NCI-H446 (cell line): Measurements from ENCODE around the gene TENT4A.

ENCODE experiments used
- DNase-seq, 2 experiments: peaks; one replicate each; lab custom pipeline; 2025; lab: John Stamatoyannopoulos, UW

The TENT4A gene

DNA sequence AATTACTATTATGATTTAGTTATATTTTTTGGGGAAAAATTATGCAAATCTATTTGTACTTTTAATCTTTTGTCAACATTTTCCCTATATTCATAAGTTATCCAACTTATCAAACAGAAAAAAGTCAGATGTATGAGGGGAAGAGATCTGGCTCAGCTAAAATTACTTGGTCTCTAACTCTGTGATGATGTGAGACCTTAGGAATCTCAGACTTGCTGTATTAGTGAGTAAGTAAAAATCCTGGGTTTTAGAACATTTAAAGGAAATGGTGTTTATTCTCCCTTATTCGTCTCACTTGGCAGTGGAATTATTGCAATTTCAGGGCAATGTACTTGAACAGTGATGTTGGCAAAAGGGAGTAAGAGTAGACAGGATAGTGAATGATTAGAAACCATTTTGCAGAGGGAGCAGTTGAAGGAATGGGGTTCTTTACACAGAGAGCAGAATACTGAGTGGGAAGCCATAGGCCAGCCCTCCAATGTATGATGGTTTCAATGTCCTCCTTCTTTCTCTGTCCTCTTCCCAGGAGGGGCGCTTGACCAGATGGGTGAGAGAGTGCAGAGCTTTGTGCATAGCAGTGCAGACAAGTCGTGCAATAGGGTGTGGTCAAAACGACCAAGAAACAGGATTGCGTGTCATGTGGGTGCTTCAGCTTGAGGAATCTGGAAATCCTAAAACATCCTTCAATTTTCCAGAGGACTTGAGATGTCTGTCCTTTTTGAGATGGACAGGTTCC, 91.7 kb downstream of the TENT4A start:
- DNase-seq, result no peak

DNA sequence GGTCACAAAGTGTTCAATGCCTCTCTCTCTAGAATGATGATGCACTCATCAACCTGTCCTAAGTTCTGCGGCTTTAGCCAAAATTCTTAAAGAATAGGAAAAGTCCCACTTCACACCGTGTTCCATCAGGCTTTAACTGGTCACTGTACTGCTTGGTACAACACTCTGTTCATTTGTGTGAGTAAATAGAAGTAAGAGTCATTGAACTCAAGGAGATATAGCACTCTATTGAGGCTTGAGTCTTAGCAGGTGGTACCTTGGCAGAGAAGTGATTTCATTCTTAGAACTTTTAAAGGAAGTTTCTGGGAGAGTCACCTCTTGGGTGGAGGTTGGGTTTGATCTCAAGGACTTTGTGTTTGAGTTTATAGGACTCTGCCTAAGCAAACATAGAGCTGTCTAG, 92.6 kb downstream of the TENT4A start:
- no peak for DNase-seq
